Sigmoid colon (tissue), 7 donors: ENCODE results near the gene MYO1H. TPM values are rescaled to one million over a fixed set of nuclear protein-coding genes. Genes with fewer than 3 reads are reported as not detected.

ENCODE experiments used
- DNase-seq: peaks from one replicate; pipeline ENCODE4 v3.0.0-alpha.2; 2019
- H3K27ac ChIP-seq, 4 donors: fragments of 200-600 bp; sonication (generic); one replicate each; pipeline ENCODE4 v1.5.1; 2016 to 2019; ENCODE audit warnings: mild to moderate bottlenecking in 1 of 4
- H3K27me3 ChIP-seq, 3 donors: fragments of 200-600 bp; sonication (generic); one replicate each; pipeline ENCODE4 v1.5.1; 2019; ENCODE audit warnings: mild to moderate bottlenecking in 1 of 3
- H3K36me3 ChIP-seq, 4 donors: fragments of 200-600 bp; sonication (generic); one replicate each; pipeline ENCODE4 v1.5.1; 2016 to 2019
- H3K4me1 ChIP-seq, 4 donors: fragments of 200-600 bp; sonication (generic); one replicate each; pipeline ENCODE4 v1.5.1; 2017 to 2019
- H3K4me3 ChIP-seq, 4 donors: fragments of 200-600 bp; sonication (generic); one replicate each; pipeline ENCODE4 v1.5.1; 2017 to 2019; ENCODE audit warnings: mild to moderate bottlenecking in 2 of 4, moderate library complexity in 1 of 4
- H3K9me3 ChIP-seq, 4 donors: fragments of 200-600 bp in 3 of 4; sonication (generic) in 3 of 4; one replicate each; pipeline versions ENCODE4 v1.5.1 to v1.6.1; 2013 to 2019
- EP300 ChIP-seq, 4 donors: sonication (generic); formaldehyde crosslinking; IDR thresholded peaks; one replicate each; pipeline ENCODE4 v1.6.1; 2017; ENCODE audit warnings: antibody characterized with exemption in 4 of 4
- POLR2A ChIP-seq, 2 donors: fragments of 450-650 bp; IDR thresholded peaks; one replicate each; pipeline ENCODE4 v1.6.1; 2016; ENCODE audit warnings: antibody characterized with exemption in 2 of 2, mild to moderate bottlenecking in 2 of 2, moderate library complexity in 2 of 2
- POLR2AphosphoS5 ChIP-seq, 4 donors: sonication (generic); formaldehyde crosslinking; IDR thresholded peaks; one replicate each; pipeline ENCODE4 v1.6.1; 2017; ENCODE audit warnings: antibody characterized with exemption in 4 of 4
- WGBS, 2 donors: extraction: QIAGEN DNeasy Blood & Tissue Kit; methylation state at CpG; one replicate each; pipeline ENCODE4 v1.1.7; 2013; 5-methylcytosine and 5-hydroxymethylcytosine counted together
- intact Hi-C: fragments of 100-400 bp; cut with DNase I; formaldehyde crosslinking; loops from one replicate; pipeline ENCODE4 v1.15.1; 2023
- polyA plus RNA-seq, 3 donors: library from polyadenylated mRNA; stranded (reverse); fragments of 200-250 nt; gene quantifications; one replicate each; pipeline ENCODE4 v1.2.3, GENCODE V29; 2013
- total RNA-seq, 4 donors: library from RNA; depleted of rRNA; stranded (reverse); fragments of >200 nt; gene quantifications; one replicate each; pipeline ENCODE4 v1.1.0, GENCODE V29; 2016
- TF ChIP-seq, protein P1 (sequence below), 4 experiments: fragments of 450-650 bp in 3 of 4; fragments of 200-600 bp in 1 of 4; IDR thresholded peaks; one replicate each; pipeline ENCODE4 v1.5.1; 2016 to 2019; ENCODE audit warnings: antibody characterized with exemption in 4 of 4, mild to moderate bottlenecking in 3 of 4, moderate library complexity in 2 of 4
- donor health status: healthy with polysubstance abuse.
- donor health status: Bipolar disorder and iron deficiency.
- donor health status: healthy.

The MYO1H gene
- total and polyA plus RNA-seq, 7 donors = 0.07 TPM; not detected in 6

DNA sequence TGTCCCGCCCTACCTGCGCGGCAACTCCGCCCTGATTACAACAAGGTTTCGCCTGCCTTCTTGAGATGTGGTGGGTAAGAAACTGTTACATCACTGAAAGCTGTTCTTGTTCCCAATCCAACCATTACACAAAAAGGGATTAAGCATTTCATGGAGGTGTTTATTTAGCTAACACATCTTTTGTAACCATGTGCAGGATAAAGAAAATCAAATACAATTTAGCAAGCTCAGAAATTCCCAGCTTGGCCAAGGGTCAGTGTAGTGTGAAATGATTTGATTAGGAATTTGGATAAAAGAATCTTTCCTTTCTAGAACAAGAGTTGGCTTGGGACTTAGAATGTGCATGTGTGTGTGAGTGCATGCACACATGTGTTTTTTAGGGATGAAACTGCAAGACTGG is 44.9 kb upstream of the MYO1H start:
- intact Hi-C loops = no loop called here
- no peak overlapping the region for H3K4me3 ChIP-seq
- no peaks in the 10 kb centered on the region for H3K36me3 ChIP-seq
- no peaks in the 10 kb centered on the region for H3K4me1 ChIP-seq
- no peaks in the 10 kb centered on the region for H3K9me3 ChIP-seq
- no peak overlapping the region for H3K27ac ChIP-seq
- TF ChIP-seq POLR2A (IDR thresholded peaks at IDR 0.05) = no peak
- TF ChIP-seq, protein P1, sequence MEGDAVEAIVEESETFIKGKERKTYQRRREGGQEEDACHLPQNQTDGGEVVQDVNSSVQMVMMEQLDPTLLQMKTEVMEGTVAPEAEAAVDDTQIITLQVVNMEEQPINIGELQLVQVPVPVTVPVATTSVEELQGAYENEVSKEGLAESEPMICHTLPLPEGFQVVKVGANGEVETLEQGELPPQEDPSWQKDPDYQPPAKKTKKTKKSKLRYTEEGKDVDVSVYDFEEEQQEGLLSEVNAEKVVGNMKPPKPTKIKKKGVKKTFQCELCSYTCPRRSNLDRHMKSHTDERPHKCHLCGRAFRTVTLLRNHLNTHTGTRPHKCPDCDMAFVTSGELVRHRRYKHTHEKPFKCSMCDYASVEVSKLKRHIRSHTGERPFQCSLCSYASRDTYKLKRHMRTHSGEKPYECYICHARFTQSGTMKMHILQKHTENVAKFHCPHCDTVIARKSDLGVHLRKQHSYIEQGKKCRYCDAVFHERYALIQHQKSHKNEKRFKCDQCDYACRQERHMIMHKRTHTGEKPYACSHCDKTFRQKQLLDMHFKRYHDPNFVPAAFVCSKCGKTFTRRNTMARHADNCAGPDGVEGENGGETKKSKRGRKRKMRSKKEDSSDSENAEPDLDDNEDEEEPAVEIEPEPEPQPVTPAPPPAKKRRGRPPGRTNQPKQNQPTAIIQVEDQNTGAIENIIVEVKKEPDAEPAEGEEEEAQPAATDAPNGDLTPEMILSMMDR (IDR thresholded peaks at IDR 0.05) = no peak
- TF ChIP-seq POLR2AphosphoS5 (IDR thresholded peaks at IDR 0.05) = no peak
- TF ChIP-seq EP300 (IDR thresholded peaks at IDR 0.05) = no peak
- DNase-seq = no peak
- H3K27me3 ChIP-seq = peaks cover 0 to 16% (median 0%) of the 10 kb centered on the region in 3 donors
- WGBS, 2 donors = 51 to 65% methylated on average over 5 of the region's 5 CpGs

DNA sequence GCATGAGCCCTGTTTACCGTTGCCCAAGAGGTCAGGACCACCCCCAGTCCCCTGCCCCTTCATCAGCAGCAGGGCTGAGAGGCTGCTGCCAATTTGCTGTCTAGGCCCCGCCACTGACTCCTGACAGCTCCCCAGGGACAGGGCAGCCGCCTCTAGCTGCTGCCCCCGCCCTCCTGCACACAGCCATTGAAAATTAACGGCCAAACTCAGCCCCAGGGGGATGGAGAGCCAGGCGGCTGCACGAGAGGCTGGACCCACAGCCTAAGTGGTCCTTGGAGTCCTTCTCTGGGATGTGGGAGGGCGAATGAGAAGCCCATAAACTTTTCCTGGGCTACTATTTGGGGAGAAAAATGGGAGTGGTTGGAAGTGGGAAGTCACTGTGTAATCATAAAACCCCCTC is 43.2 kb upstream of the MYO1H start:
- Histone ChIP-seq H3K4me3 (no peak overlapping the region), H3K36me3 (no peaks in the 10 kb centered on the region), H3K9me3 (no peaks in the 10 kb centered on the region), H3K4me1 (peaks cover 0 to 11% (median 10%) of the 10 kb centered on the region in 4 donors), H3K27ac (no peak overlapping the region), H3K27me3 (peaks cover 7 to 33% (median 9%) of the 10 kb centered on the region in 3 donors)
- TF ChIP-seq EP300 (IDR thresholded peaks at IDR 0.05) (no peak), POLR2A (IDR thresholded peaks at IDR 0.05) (no peak), POLR2AphosphoS5 (IDR thresholded peaks at IDR 0.05) (no peak)
- TF ChIP-seq, protein P1 (IDR thresholded peaks at IDR 0.05) = no peak
- intact Hi-C loops = no loop called here
- 45 to 56% methylated on average over 8 of the region's 8 CpGs for WGBS, 2 donors
- DNase-seq = no peak

DNA sequence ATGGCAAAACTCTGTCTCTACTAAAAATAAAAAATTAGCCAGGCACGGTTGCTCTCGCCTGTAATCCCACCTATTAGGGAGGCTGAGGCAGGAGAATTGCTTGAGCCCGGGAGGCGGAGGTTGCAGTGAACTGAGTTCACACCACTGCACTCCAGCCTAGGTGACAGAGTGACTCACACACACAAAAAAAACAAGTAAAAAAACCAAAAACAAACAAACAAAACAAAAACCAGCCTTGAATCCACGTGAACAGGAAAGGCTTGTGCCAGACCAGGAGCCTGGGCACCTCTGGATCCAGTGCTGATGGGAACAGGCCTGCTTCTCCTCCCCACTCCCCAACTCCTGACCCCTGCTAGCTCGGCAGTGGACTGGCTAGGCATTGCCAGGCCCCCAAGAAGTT is 42.2 kb upstream of the MYO1H start:
- Histone ChIP-seq H3K36me3 (no peaks in the 10 kb centered on the region), H3K9me3 (no peaks in the 10 kb centered on the region), H3K4me1 (peaks cover 0 to 17% (median 17%) of the 10 kb centered on the region in 4 donors), H3K27me3 (peaks cover 7 to 41% (median 10%) of the 10 kb centered on the region in 3 donors), H3K27ac (no peak overlapping the region), H3K4me3 (no peak overlapping the region)
- TF ChIP-seq POLR2AphosphoS5 (IDR thresholded peaks at IDR 0.05) = no peak
- intact Hi-C loops = no loop called here
- WGBS, 2 donors = 71 to 74% methylated on average over 6 of the region's 6 CpGs
- no peak for DNase-seq

DNA sequence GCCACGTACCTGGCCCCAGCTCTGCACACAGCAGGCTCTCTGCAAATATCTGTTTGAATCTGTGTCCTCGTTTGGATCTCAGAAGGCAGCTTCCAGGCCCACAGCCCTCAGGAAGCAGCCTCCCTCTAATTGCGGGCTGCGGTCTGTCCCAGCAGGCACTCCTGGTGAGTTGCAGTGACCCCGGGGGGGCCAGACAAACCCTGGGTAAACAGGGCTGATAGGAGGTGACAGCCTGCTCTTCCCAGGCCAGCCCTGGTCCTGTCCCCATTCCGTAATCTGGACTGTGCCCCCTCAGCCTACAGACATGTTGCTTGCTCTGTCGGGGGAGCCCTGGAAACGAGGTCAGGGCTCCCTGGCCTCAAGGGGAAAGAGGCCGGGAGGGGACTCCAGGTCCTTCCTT is 40.6 kb upstream of the MYO1H start:
- peaks cover 7 to 46% (median 10%) of the 10 kb centered on the region in 3 donors for H3K27me3 ChIP-seq
- 62 to 69% methylated on average over 9 of the region's 9 CpGs for WGBS, 2 donors
- TF ChIP-seq, protein P1 (IDR thresholded peaks at IDR 0.05) = no peak
- TF ChIP-seq POLR2A (IDR thresholded peaks at IDR 0.05) = no peak
- no peak for TF ChIP-seq EP300 (IDR thresholded peaks at IDR 0.05)
- no peak for TF ChIP-seq POLR2AphosphoS5 (IDR thresholded peaks at IDR 0.05)

DNA sequence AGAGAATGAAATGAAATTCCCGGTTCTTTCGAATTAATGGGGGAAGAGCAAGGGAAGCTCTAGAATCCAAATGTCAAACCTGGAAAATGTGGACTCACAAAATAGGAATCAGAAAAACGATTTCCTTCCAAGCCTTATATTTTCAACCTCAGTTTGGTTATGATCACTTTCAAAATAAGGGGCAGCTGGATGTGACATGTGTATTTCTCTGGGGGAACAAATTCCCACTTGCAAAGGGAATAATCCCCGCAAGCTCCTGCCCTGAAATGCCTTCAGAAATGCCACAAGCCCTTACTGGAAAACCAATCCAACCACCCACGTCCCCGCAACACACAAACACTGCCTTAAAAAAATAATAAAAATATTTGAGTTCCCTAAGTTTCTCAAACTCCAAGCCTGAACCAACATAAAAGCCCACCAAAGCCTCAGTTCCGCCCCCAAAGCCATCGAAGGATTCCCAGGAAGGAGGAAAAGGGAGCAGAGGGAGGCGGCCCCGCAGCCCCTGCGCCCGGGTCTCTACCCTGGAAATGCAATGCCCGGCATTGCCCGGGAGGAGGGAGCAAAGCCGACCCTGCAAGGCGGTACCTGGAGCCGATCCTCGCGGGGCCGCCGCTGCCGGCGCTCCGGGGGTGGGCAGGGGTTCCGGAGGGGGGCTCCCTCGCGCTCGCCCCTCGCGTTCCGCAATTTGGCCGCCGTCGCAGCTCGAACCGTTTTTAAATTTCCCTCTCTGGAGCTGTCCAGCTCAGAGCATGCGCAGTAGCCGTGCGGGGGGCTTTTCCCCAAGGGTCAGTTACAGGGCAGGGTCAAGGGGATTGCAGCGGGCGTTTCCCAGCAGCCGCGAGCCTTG is 38.9 kb upstream of the MYO1H start, which contains the start of gene FOXN4:
TSS of gene FOXN4 (minus strand) at position 751 of the 847 bp plus-strand sequence. CDS start 963 bp downstream, outside the sequence.
- H3K27ac ChIP-seq = no peak within 1 kb of the TSS
- H3K36me3 ChIP-seq = no peaks in the 10 kb centered on the region
- no peaks in the 10 kb centered on the region for H3K9me3 ChIP-seq
- intact Hi-C loops = no loop called here
- TF ChIP-seq, protein P1 (IDR thresholded peaks at IDR 0.05) = no peak
- no peak for TF ChIP-seq EP300 (IDR thresholded peaks at IDR 0.05)
- TF ChIP-seq POLR2A (IDR thresholded peaks at IDR 0.05) = no peak
- TF ChIP-seq POLR2AphosphoS5 (IDR thresholded peaks at IDR 0.05) = no peak
- peaks cover 7 to 46% (median 10%) of the 10 kb centered on the region in 3 donors for H3K27me3 ChIP-seq
- no peak for DNase-seq
- 6 to 8% methylated on average over 43 of the region's 43 CpGs for WGBS, 2 donors
- peaks cover 0 to 18% (median 17%) of the 10 kb centered on the region in 4 donors for H3K4me1 ChIP-seq
- peak within 1 kb of the TSS; percentile 25 to 59 (median 50) for H3K4me3 ChIP-seq

More for the DNA sequence above, 40.6 kb upstream of the MYO1H start:
- peaks cover 0 to 18% (median 17%) of the 10 kb centered on the region in 4 donors for H3K4me1 ChIP-seq
- intact Hi-C loops = no loop called here
- H3K27ac ChIP-seq = no peak overlapping the region
- no peaks in the 10 kb centered on the region for H3K9me3 ChIP-seq
- H3K4me3 ChIP-seq = no peak overlapping the region
- no peaks in the 10 kb centered on the region for H3K36me3 ChIP-seq
- DNase-seq = no peak
